SK-N-MC (cell line): ENCODE results near the gene ZNF407.
"Not testable (repeated sequence)": the region's sequence is repeated elsewhere in the genome, so short reads cannot be mapped to it uniquely, and the experiment has no call there.

Experiments
- EZH2 ChIP-seq: fragments of 200-600 bp; sonication (generic); IDR thresholded peaks from one replicate; pipeline ENCODE4 v1.6.1; 2017; ENCODE audit warnings: antibody characterized with exemption
- POLR2AphosphoS5 ChIP-seq: IDR thresholded peaks from 2 replicates; pipeline ENCODE4 v1.6.1; 2012; ENCODE audit warnings: mild to moderate bottlenecking, low read depth, low read length, borderline replicate concordance

GRCh38 chr18:75104029-75104428, 506.4 kb downstream of the ZNF407 start:
- TF ChIP-seq POLR2AphosphoS5, EZH2: not testable (repeated sequence)
